HUES64 (cell line): ENCODE data around the gene GLT8D1. TPM values are rescaled to one million over a fixed set of nuclear protein-coding genes. Genes with fewer than 3 reads are reported as not detected.
A peak's percentile ranks its signal among the peaks of the same experiment; 100 is the strongest.

Experiments
- H3K27ac ChIP-seq: 2 replicates; pipeline ENCODE4 v1.7.0; 2013; ENCODE audit warnings: low read depth, low read length, inconsistent platforms
- H3K27me3 ChIP-seq: 2 replicates; pipeline ENCODE4 v1.6.1; 2013; ENCODE audit warnings: mild to moderate bottlenecking, low read length; ENCODE audit not compliant: insufficient read depth
- H3K36me3 ChIP-seq: 2 replicates; pipeline ENCODE4 v1.6.1; 2013; ENCODE audit warnings: mild to moderate bottlenecking, low read length; ENCODE audit not compliant: insufficient read depth
- H3K4me1 ChIP-seq: 2 replicates; pipeline ENCODE4 v1.6.1; 2013; ENCODE audit warnings: mild to moderate bottlenecking, low read length, moderate library complexity; ENCODE audit not compliant: insufficient read depth
- H3K4me3 ChIP-seq: 2 replicates; pipeline ENCODE4 v1.5.1; 2013; ENCODE audit warnings: mild to moderate bottlenecking, low read length, moderate library complexity
- H3K9ac ChIP-seq: 2 replicates; pipeline ENCODE4 v1.6.1; 2013; ENCODE audit warnings: mild to moderate bottlenecking, low read depth, low read length
- H3K9me3 ChIP-seq: 2 replicates; pipeline ENCODE4 v1.6.1; 2013; ENCODE audit warnings: low read depth, low read length; ENCODE audit not compliant: insufficient read depth
- WGBS: fragments of 150-250, 120-280 bp; methylation state at CpG from one replicate; pipeline ENCODE4 v1.1.7; 2013; ENCODE audit warnings: missing lambda C conversion rate; 5-methylcytosine and 5-hydroxymethylcytosine counted together
- polyA plus RNA-seq, 2 experiments: library from polyadenylated mRNA; stranded (reverse); fragments of 50-300 nt; gene quantifications; one replicate each; pipeline ENCODE4 v1.2.3, GENCODE V29; 2013

Gene GLT8D1, protein sequence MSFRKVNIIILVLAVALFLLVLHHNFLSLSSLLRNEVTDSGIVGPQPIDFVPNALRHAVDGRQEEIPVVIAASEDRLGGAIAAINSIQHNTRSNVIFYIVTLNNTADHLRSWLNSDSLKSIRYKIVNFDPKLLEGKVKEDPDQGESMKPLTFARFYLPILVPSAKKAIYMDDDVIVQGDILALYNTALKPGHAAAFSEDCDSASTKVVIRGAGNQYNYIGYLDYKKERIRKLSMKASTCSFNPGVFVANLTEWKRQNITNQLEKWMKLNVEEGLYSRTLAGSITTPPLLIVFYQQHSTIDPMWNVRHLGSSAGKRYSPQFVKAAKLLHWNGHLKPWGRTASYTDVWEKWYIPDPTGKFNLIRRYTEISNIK
- 34.7 TPM for polyA plus RNA-seq (2013, experiment 1 of 2)
- polyA plus RNA-seq (2013, experiment 2 of 2) = 52.9 TPM

DNA sequence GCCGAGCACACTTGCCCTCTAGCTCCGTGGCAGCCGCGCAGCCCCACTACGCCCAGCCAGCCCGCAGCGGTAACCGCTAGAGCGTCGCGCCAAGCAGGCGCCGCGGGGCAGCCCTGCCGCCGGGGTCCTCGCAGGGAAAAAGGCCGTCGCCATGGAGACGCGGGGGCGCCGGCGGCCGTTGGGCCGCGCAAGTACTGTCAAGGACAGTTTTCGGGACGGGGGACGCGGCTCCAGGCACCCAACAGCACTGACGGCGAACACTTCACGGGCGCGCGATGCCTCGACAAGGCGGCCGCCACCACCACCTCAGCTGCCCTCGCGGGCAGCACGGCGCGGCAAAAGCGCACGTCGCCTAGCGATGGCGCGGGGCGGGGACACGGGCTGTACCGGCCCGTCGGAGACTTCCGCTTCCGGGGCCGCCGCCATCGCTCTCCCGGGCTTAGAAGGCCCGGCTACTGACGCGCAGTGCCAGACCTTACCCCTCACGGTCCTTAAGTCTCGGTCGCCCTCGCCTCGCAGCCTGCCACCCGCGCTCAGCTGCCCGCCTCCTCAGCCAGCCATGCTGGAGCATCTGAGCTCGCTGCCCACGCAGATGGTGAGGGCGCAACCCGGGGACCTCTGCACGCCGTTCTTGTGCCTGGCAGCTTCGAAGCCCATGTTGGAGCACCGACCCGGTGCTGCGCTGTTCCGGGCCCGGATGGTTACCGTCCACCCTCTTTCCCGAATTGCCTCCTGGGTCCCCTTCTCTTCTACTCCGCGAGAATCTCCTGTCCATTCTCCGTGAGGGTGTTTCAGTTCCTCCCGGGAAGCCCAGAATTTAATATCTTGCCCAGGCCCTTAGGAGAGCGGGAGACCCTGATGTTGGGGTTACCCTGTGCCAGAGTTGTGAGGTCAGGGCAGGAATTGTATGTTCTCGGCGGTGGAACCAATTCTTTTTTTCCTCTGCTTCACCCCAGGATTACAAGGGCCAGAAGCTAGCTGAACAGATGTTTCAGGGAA is at the start of gene GLT8D1, which contains the start of gene SPCS1:
TSS of gene GLT8D1 (minus strand) at position 104 of the 999 bp plus-strand sequence. CDS start 5,331 bp downstream, outside the sequence.
TSS of gene SPCS1 (plus strand) at position 419 of the 999 bp plus-strand sequence. CDS start at position 560, 141 bp downstream.
- Histone ChIP-seq H3K4me1 (peaks cover 5% of the 10 kb centered on the region; the same call in 1 of the 2 replicates), H3K27ac (peak within 1 kb of the TSS; percentile 81), H3K36me3 (peaks cover 30% of the 10 kb centered on the region), H3K9me3 (no peaks in the 10 kb centered on the region), H3K4me3 (peak within 1 kb of the TSS; percentile 100), H3K9ac (peak within 1 kb of the TSS; percentile 92), H3K27me3 (no peaks in the 10 kb centered on the region)
- under 1% methylated on average over 94 of the region's 94 CpGs for WGBS

DNA sequence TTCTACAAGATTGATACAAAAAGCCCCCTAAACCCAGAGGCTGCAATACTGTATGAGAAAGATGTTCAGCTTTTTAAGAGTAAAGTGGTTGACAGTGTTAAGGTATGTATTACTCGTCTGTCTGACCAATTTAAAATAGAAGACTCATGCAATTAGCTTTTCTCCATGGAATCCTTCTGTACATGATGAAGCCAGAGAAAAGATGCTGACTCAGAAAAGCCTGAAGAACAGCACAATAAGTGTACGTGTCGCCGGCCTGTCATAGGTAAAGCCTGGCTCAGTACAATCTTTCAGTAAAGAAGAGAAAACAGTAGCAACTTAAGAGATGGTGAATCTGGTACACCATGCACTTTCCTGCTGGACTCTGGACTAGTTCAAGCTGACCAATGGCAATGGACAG is 48.8 kb upstream of the GLT8D1 start:
- H3K4me1 ChIP-seq = no peaks in the 10 kb centered on the region
- H3K9ac ChIP-seq = no peak overlapping the region
- H3K9me3 ChIP-seq = no peaks in the 10 kb centered on the region
- peaks cover 89% of the 10 kb centered on the region for H3K36me3 ChIP-seq
- H3K4me3 ChIP-seq = no peak overlapping the region
- no peak overlapping the region for H3K27ac ChIP-seq
- 99% methylated on average over 4 of the region's 4 CpGs for WGBS
- no peaks in the 10 kb centered on the region for H3K27me3 ChIP-seq

DNA sequence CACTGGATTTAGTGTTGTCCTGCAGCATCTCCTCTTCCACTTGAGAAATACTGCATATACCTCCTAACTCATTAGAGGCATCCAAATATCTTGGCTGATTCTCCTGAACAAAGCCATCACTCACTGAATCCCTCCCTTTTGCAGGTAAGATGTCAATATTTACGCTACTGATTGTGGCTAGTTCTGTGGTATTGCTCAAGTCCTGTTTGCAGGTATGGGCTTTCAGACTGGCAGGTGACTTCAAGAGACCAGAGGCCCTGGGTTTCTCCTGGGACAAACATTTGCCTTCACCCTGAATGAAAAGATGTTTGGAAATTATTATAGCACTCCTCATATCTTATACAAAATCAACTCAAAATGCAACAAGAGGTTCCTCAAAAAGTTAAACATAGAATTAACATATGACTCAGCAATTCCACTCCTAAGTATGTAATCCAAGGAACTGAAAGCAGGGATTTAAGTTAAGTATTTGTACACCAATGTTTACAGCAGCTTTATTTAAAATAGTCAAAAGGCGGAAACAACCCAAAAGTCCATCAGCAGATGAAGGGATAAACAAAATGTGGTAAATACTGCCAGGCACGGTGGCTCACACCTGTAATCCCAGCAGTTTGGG is 46.6 kb upstream of the GLT8D1 start:
- H3K9ac ChIP-seq = no peak overlapping the region
- 93% methylated on average over 3 of the region's 3 CpGs for WGBS
- H3K36me3 ChIP-seq = peaks cover 86% of the 10 kb centered on the region
- no peaks in the 10 kb centered on the region for H3K9me3 ChIP-seq
- no peaks in the 10 kb centered on the region for H3K4me1 ChIP-seq
- H3K27me3 ChIP-seq = no peaks in the 10 kb centered on the region
- H3K27ac ChIP-seq = no peak overlapping the region
- H3K4me3 ChIP-seq = no peak overlapping the region

DNA sequence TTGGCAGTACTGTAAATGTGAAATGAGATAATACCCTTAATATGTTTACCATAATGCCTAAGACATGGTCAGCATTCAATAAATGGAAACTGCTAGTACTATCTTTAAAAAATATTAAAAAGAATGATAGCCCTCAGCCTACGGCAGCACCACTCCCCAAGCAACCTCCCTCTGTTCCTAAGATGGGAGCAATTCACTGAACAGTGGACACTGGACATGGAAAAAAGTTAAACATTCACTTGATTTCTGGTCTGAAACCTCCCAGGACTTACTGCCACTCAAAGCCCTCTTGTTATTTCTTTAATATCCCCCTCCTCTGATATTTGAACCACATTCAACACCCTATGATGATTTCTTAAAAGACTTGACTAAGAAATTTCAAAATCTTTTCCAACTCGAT is 38.1 kb upstream of the GLT8D1 start:
- WGBS = 92% methylated on average over 2 of the region's 2 CpGs
- H3K36me3 ChIP-seq = peaks cover 93% of the 10 kb centered on the region
- no peak overlapping the region for H3K4me3 ChIP-seq

DNA sequence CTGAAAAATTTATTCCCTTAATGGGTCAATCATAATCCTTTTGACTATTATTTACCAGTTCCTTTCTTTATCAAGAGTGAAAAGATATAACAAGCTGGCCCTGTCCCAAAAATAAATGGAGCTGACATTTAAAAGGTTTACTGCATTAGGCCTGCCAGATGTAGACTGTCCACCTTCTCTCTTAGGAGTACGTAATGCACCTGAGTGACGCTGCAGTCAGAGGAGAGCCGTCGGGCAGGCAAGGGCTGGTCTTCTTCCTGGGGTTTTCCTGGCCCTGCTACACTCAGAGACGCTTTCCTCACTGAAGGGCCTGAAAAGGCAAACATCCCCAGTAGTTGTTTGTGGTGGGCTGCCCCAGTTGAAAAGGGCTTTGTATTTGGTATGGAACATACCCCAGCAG is 37.6 kb upstream of the GLT8D1 start:
- H3K4me3 ChIP-seq = no peak overlapping the region
- no peaks in the 10 kb centered on the region for H3K4me1 ChIP-seq
- no peak overlapping the region for H3K27ac ChIP-seq
- H3K27me3 ChIP-seq = no peaks in the 10 kb centered on the region
- H3K9me3 ChIP-seq = no peaks in the 10 kb centered on the region
- 96% methylated on average over 5 of the region's 5 CpGs for WGBS
- H3K36me3 ChIP-seq = peaks cover 93% of the 10 kb centered on the region
- no peak overlapping the region for H3K9ac ChIP-seq

More for the DNA sequence above, 38.1 kb upstream of the GLT8D1 start:
- no peak overlapping the region for H3K9ac ChIP-seq
- no peaks in the 10 kb centered on the region for H3K27me3 ChIP-seq
- H3K27ac ChIP-seq = no peak overlapping the region
- H3K9me3 ChIP-seq = no peaks in the 10 kb centered on the region
- H3K4me1 ChIP-seq = no peaks in the 10 kb centered on the region

DNA sequence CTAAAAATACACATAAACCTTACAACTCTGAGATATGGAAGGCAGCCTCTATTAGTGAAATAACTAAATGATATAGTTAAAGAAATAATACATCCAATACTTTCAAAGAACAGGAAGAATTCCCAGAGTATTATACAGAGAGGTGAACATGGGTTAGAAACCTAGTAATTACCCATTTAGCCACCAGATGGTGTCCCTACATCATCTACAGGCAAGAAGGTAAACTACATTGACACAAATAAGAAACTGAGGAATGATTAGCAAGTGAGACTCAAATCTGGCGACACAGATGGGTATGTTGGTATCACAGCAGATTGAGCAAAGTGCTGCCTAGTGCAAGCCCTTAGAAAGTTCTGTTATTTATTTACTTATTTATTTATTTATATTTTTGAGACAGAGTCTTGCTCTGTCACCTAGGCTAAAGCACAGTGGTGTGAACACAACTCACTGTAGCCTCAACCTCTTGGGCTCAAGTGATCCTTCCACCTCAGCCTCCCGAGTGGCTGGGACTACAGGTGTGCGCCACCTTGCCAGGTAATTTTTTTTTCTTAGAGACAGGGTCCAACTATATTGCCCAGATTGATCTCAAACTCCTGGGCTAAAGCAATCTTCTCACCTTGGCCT is 36.9 kb upstream of the GLT8D1 start:
- WGBS = 93% methylated on average over 3 of the region's 3 CpGs
- H3K9me3 ChIP-seq = no peaks in the 10 kb centered on the region
- H3K36me3 ChIP-seq = peaks cover 93% of the 10 kb centered on the region
- no peak overlapping the region for H3K4me3 ChIP-seq
- no peaks in the 10 kb centered on the region for H3K4me1 ChIP-seq
- H3K27ac ChIP-seq = no peak overlapping the region
- H3K9ac ChIP-seq = no peak overlapping the region
- no peaks in the 10 kb centered on the region for H3K27me3 ChIP-seq

DNA sequence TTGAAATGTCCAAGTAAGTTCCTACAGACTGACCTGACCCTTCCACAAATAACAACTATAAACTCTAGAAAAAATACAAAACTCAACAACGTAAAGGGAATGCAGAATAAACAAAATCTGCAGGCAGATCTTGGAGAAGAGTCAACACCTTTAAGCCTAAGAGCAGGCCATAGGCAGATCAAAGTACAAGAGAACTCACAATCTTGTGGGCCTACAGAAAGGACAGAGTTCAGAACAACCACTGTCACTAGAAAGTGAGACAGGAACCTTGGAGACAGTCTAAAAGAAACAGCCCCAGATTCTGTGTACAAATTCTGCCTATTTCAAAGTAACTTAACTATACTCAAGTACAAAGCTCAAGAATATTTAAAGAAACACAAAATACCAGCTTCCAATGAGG is 34.1 kb upstream of the GLT8D1 start:
- Histone ChIP-seq H3K27me3 (no peaks in the 10 kb centered on the region), H3K36me3 (peaks cover 92% of the 10 kb centered on the region), H3K27ac (no peak overlapping the region), H3K4me3 (no peak overlapping the region), H3K9ac (no peak overlapping the region), H3K9me3 (no peaks in the 10 kb centered on the region), H3K4me1 (no peaks in the 10 kb centered on the region)
- 97% methylated on average over 1 of the region's 1 CpG for WGBS

DNA sequence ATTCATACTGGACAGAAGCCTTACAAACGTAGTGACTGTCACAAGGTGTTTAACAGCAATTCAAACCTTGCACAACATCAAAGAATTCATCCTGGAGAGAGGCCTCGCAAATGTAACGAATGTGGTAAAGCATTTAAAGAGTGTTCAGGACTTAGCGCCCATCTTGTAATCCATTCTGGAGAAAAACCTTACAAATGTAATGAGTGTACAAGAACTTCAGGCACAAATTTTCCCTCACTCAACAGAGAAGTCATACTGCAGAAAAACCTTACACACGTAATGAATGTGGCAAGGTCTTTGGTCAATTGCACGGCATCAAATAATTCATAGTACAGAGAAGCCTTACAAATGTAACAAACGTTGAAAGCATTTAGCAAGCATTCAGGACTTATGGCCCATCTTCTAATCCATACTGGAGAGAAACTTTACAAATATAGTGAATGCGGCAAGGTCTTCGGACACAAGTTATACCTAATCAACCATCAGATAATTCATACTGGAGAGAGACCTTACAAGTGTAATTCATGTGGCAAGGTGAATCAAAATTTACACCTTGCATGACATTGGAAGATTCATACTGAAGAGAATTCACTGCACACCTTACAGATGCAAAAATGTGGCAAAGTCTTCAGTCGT is 27.8 kb upstream of the GLT8D1 start:
- H3K4me3 ChIP-seq = no peak overlapping the region
- no peaks in the 10 kb centered on the region for H3K4me1 ChIP-seq
- H3K9me3 ChIP-seq = no peaks in the 10 kb centered on the region
- 90% methylated on average over 10 of the region's 10 CpGs for WGBS
- H3K27ac ChIP-seq = no peak overlapping the region
- H3K9ac ChIP-seq = no peak overlapping the region
- no peaks in the 10 kb centered on the region for H3K27me3 ChIP-seq
- H3K36me3 ChIP-seq = peaks cover 78% of the 10 kb centered on the region

DNA sequence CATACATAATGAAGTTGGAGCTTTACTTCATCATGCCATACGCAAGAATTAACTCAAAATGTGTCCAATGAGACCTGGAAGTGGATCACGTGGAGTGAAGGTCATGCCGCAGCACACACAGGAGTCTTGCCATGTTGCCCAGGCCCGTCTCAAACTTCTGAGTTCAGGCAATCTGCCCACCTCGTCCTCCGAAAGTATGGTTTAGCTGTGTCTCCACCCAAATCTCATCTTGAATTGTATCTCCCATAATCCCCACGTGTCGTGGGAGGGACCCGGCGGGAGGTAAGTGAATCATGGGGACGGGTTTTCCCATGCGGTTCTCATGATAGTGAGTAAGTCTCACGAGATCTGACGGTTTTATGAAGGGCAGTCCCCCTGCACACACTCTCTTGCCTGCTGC is 26.0 kb upstream of the GLT8D1 start:
- WGBS = 91% methylated on average over 14 of the region's 14 CpGs
- Histone ChIP-seq H3K27ac (no peak overlapping the region), H3K36me3 (peaks cover 63% of the 10 kb centered on the region), H3K4me3 (no peak overlapping the region), H3K4me1 (no peaks in the 10 kb centered on the region), H3K27me3 (no peaks in the 10 kb centered on the region), H3K9me3 (no peaks in the 10 kb centered on the region), H3K9ac (no peak overlapping the region)

DNA sequence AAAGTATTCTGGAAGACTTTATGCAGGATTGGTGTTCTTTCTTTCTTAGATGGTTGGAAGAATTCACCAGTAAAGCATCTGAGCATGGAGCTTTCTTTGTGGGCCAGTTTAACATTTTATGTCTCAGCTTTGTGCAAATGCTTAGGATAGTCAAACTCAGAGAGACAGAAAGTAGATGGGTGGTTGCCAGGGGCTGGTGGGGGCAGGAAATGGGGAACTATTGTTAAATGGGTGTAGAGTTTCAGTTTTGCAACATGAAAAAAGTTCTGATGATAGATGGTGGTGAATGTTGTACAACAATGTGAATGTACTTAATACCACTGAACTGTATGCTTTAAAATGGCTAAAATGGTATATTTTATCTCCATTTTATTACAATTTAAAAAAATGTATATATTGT is 25.1 kb upstream of the GLT8D1 start:
- Histone ChIP-seq H3K9me3 (no peaks in the 10 kb centered on the region), H3K4me3 (no peak overlapping the region), H3K4me1 (no peaks in the 10 kb centered on the region), H3K27me3 (no peaks in the 10 kb centered on the region), H3K9ac (no peak overlapping the region), H3K36me3 (peaks cover 55% of the 10 kb centered on the region), H3K27ac (no peak overlapping the region)
